HepG2 (cell line): Measurements from ENCODE around the gene RNASE1. TPM values are rescaled to one million over a fixed set of nuclear protein-coding genes. Genes with fewer than 3 reads are reported as not detected.

Experiments used
- ATAC-seq: fragments of 200-7000 bp; cut with Tn5 transposase; 3 replicates; pipeline ENCODE4 v1.9.1; 2020; ENCODE audit warnings: mild to moderate bottlenecking, moderate library complexity
- BruUV-seq: library from RNA; stranded (reverse); fragments of 400-500 nt; replicated peaks from 2 replicates; lab custom pipeline; 2021; lab: Mats Ljungman, UMichigan
- CTCF ChIA-PET: fragments of 300-600 bp; formaldehyde crosslinking; extraction: SDS; loops from one replicate; lab custom pipeline; 2021; ENCODE audit warnings: low total read pairs, inconsistent platforms, low intra/inter-chr PET ratio; lab: Yijun Ruan, JAX
- POLR2A ChIA-PET: fragments of 350-600 bp; sonication (Branson Sonifier 250); formaldehyde crosslinking; loops from one replicate; lab custom pipeline; 2020; ENCODE audit warnings: antibody characterized with exemption, inconsistent platforms; lab: Yijun Ruan, JAX
- DNase-seq: peaks from one replicate; pipeline ENCODE4 v3.0.0-alpha.2; 2015; ENCODE audit warnings: low spot score
- FAIRE-seq: peaks from 3 replicates; lab custom pipeline; 2011; peaks lifted over from hg19 to GRCh38; lab: Jason Lieb, UNC
- H2AFZ ChIP-seq: one replicate; pipeline ENCODE4 v1.6.1; 2011; ENCODE audit warnings: low read length, inconsistent platforms
- H3K27ac ChIP-seq: fragments of 300-600 bp; 3 replicates; pipeline ENCODE4 v1.8.0; 2011; ENCODE audit warnings: mixed run types, mild to moderate bottlenecking, mixed read lengths, low read length, inconsistent platforms; ENCODE audit not compliant: insufficient read depth; ENCODE audit errors: extremely low read length
- H3K27me3 ChIP-seq, 2 experiments: fragments of 200-600 bp in 1 of 2; 2 replicates in 1 of 2; 3 replicates in 1 of 2; pipeline versions ENCODE4 v1.6.0 to v1.8.0; 2011; ENCODE audit warnings: low read length in 2 of 2, mild to moderate bottlenecking in 2 of 2, moderate library complexity in 2 of 2, inconsistent platforms in 1 of 2; ENCODE audit not compliant: insufficient read depth in 2 of 2, control insufficient read depth in 1 of 2
- H3K36me3 ChIP-seq, 2 experiments: fragments of 200-600 bp in 1 of 2; replicated peaks in 1 of 2; 2 replicates in 1 of 2; 3 replicates in 1 of 2; pipeline versions ENCODE4 v1.5.1 to v1.8.0; 2011; ENCODE audit warnings: low read length in 2 of 2, inconsistent platforms in 1 of 2; ENCODE audit not compliant: insufficient read depth in 2 of 2, control insufficient read depth in 1 of 2
- H3K4me1 ChIP-seq: 2 replicates; pipeline ENCODE4 v1.5.1; 2012; ENCODE audit warnings: low read length, inconsistent platforms; ENCODE audit not compliant: insufficient read depth
- H3K4me2 ChIP-seq: 2 replicates; pipeline ENCODE4 v1.6.0; 2011; ENCODE audit warnings: low read depth, low read length, inconsistent platforms
- H3K4me3 ChIP-seq, 3 experiments: fragments of 200-600 bp in 1 of 3; sonication (generic), shearing (Covaris generic) in 1 of 3; replicated peaks in 1 of 3; 2 replicates each; pipeline ENCODE4 v1.5.1; 2011 to 2016; ENCODE audit warnings: low read length in 3 of 3, inconsistent platforms in 2 of 3, low read depth in 2 of 3, mild to moderate bottlenecking in 2 of 3, control low read depth in 1 of 3, mixed read lengths in 1 of 3; ENCODE audit not compliant: insufficient read depth in 1 of 3
- H3K79me2 ChIP-seq: one replicate; pipeline ENCODE4 v1.6.1; 2011; ENCODE audit warnings: low read length, inconsistent platforms; ENCODE audit not compliant: insufficient read depth
- H3K9ac ChIP-seq: 2 replicates; pipeline ENCODE4 v1.6.0; 2011; ENCODE audit warnings: mild to moderate bottlenecking, low read depth, low read length, inconsistent platforms; ENCODE audit not compliant: insufficient read depth
- H3K9me3 ChIP-seq: 2 replicates; pipeline ENCODE4 v1.5.1; 2012; ENCODE audit warnings: mild to moderate bottlenecking, low read length
- H4K20me1 ChIP-seq: 2 replicates; pipeline ENCODE4 v1.6.0; 2011; ENCODE audit warnings: inconsistent platforms, mild to moderate bottlenecking, low read length, moderate library complexity; ENCODE audit not compliant: insufficient read depth
- FOXA3 ChIP-seq: IDR thresholded peaks from 2 replicates; pipeline ENCODE4 v1.6.1; 2016; ENCODE audit warnings: missing genetic modification reagents, missing compliant biosample characterization
- GPN1 ChIP-seq: sonication (generic); formaldehyde crosslinking; IDR thresholded peaks from 2 replicates; pipeline ENCODE4 v1.5.1; 2020; ENCODE audit warnings: missing genetic modification reagents, borderline replicate concordance
- HHEX ChIP-seq: IDR thresholded peaks from 2 replicates; pipeline ENCODE4 v1.6.1; 2016; ENCODE audit warnings: control low read depth
- MEIS1 ChIP-seq: sonication (generic); formaldehyde crosslinking; IDR thresholded peaks from 2 replicates; pipeline ENCODE4 v1.9.0; 2021; ENCODE audit warnings: mild to moderate bottlenecking, missing genetic modification reagents, moderate library complexity, borderline replicate concordance
- MXD4 ChIP-seq: IDR thresholded peaks from 2 replicates; pipeline ENCODE4 v1.6.1; 2016; ENCODE audit warnings: mild to moderate bottlenecking, missing biosample characterization, missing genetic modification reagents
- NFYB ChIP-seq: sonication (generic); formaldehyde crosslinking; IDR thresholded peaks from 2 replicates; pipeline ENCODE4 v1.4.0; 2020; ENCODE audit warnings: missing genetic modification reagents
- PLRG1 ChIP-seq: fragments of 450-650 bp; conservative IDR thresholded peaks from 2 replicates; pipeline ENCODE4 v1.6.1; 2016
- RBM39 ChIP-seq: fragments of 200-400 bp; formaldehyde crosslinking; IDR thresholded peaks from one replicate; pipeline ENCODE4 v1.6.1; 2018; ENCODE audit warnings: antibody characterized with exemption, mild to moderate bottlenecking, low read depth, low read length; ENCODE audit not compliant: poor library complexity, severe bottlenecking
- SATB2 ChIP-seq: sonication (generic); formaldehyde crosslinking; IDR thresholded peaks from 2 replicates; pipeline ENCODE4 v1.5.0; 2020; ENCODE audit warnings: missing genetic modification reagents
- SKI ChIP-seq: fragments of 450-650 bp; IDR thresholded peaks from one replicate; pipeline ENCODE4 v1.6.1; 2018; ENCODE audit warnings: mild to moderate bottlenecking; ENCODE audit not compliant: partially characterized antibody
- THYN1 ChIP-seq: sonication (generic); formaldehyde crosslinking; IDR thresholded peaks from 2 replicates; pipeline ENCODE4 v1.8.1; 2023; ENCODE audit warnings: low read depth, mild to moderate bottlenecking, moderate library complexity, missing genetic modification reagents, borderline replicate concordance
- TOPORS ChIP-seq: sonication (generic); formaldehyde crosslinking; IDR thresholded peaks from 2 replicates; pipeline ENCODE4 v1.8.0; 2023; ENCODE audit warnings: mild to moderate bottlenecking, missing genetic modification reagents
- ZIK1 ChIP-seq: sonication (generic); formaldehyde crosslinking; IDR thresholded peaks from 2 replicates; pipeline ENCODE4 v1.5.0; 2020; ENCODE audit warnings: mild to moderate bottlenecking, low read depth, missing genetic modification reagents, borderline replicate concordance
- ZNF12 ChIP-seq: sonication (generic); formaldehyde crosslinking; IDR thresholded peaks from 2 replicates; pipeline ENCODE4 v1.5.0; 2020; ENCODE audit warnings: missing genetic modification reagents
- ZNF367 ChIP-seq: sonication (generic); formaldehyde crosslinking; IDR thresholded peaks from 2 replicates; pipeline ENCODE4 v1.4.0; 2020; ENCODE audit warnings: missing genetic modification reagents, borderline replicate concordance
- ZNF546 ChIP-seq: sonication (generic); formaldehyde crosslinking; conservative IDR thresholded peaks from 2 replicates; pipeline ENCODE4 v1.8.1; 2023; ENCODE audit warnings: mild to moderate bottlenecking, missing genetic modification reagents
- ZNF547 ChIP-seq: sonication (generic); formaldehyde crosslinking; IDR thresholded peaks from 2 replicates; pipeline ENCODE4 v1.5.1; 2020; ENCODE audit warnings: mild to moderate bottlenecking, missing genetic modification reagents
- ZNF737 ChIP-seq: sonication (generic); formaldehyde crosslinking; IDR thresholded peaks from 2 replicates; pipeline ENCODE4 v1.5.0; 2020; ENCODE audit warnings: missing genetic modification reagents, mild to moderate bottlenecking, borderline replicate concordance
- ZNF780A ChIP-seq: sonication (generic); formaldehyde crosslinking; IDR thresholded peaks from 2 replicates; pipeline ENCODE4 v1.8.0; 2022; ENCODE audit warnings: mild to moderate bottlenecking, missing genetic modification reagents, moderate library complexity
- WGBS: methylation state at CpG from one replicate; pipeline ENCODE4 v1.1.6; 2017; ENCODE audit warnings: low lambda C conversion rate; 5-methylcytosine and 5-hydroxymethylcytosine counted together
- in situ Hi-C: cut with HindIII; loops from 2 replicates; pipeline ENCODE4 v1.10.0; 2017; ENCODE audit warnings: low pct_unique_long_range_greater_than_20kb; ENCODE audit not compliant: extremely low pct_ligation_motif_present
- intact Hi-C: fragments of 100-400 bp; cut with micrococcal nuclease; formaldehyde crosslinking; loops from one replicate; pipeline ENCODE4 v1.10.0; 2022; ENCODE audit not compliant: unreplicated experiment
- polyA plus RNA-seq, 8 experiments: library from polyadenylated mRNA; depleted of rRNA in 3 of 8; stranded (reverse) in 7 of 8; unstranded in 1 of 8; fragments of >200 nt; fragmentation: Illumina TruSeq in 4 of 8; extraction: Trizol in 4 of 8; gene quantifications; 2 replicates each; pipeline versions ENCODE4 v1.2.1 to v1.2.3, GENCODE V29; 2011 to 2016; ENCODE audit warnings: low read depth in 4 of 8, missing spikeins in 1 of 8, mixed read lengths in 1 of 8; ENCODE audit not compliant: insufficient read depth in 1 of 8
- total RNA-seq, 5 experiments: library from RNA; depleted of rRNA; stranded (reverse); fragments of >200 nt; fragmentation: Illumina TruSeq; extraction: Trizol; gene quantifications; 2 replicates each; pipeline ENCODE4 v1.2.3, GENCODE V29; 2016; ENCODE audit warnings: low read depth in 1 of 5
- TF ChIP-seq, protein P1 (sequence below): sonication (generic); formaldehyde crosslinking; IDR thresholded peaks from 2 replicates; pipeline ENCODE4 v1.5.0; 2020; ENCODE audit warnings: mild to moderate bottlenecking, missing genetic modification reagents, borderline replicate concordance
- TF ChIP-seq, protein P2 (sequence below): sonication (generic); formaldehyde crosslinking; IDR thresholded peaks from 2 replicates; pipeline ENCODE4 v1.5.1; 2020; ENCODE audit warnings: mild to moderate bottlenecking, missing genetic modification reagents, borderline replicate concordance

The RNASE1 gene
- total and polyA plus RNA-seq, 2 of the 13 experiments (the other 11 are each of a cell fraction or from before 2014, with no cell fraction given), result not detected

DNA sequence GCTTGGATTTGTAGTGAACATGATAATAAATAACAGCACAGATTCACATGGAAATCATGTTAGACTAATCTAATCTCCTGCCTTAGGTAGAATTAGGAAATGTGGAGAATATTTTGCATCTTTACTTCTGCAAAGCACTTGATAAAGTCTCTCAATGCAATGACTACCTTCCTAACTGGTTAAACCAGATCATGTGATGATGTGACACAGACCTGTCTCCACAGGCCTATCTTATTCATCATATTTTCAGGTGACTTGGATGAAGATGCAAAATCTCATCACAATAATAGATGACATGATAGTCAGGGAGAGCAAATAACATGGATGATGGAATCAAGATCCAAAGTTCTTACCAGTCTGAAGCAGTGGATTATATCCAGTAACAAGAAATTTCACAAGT lies 38.5 kb upstream of the RNASE1 start (continued):
- TF ChIP-seq, protein P1, sequence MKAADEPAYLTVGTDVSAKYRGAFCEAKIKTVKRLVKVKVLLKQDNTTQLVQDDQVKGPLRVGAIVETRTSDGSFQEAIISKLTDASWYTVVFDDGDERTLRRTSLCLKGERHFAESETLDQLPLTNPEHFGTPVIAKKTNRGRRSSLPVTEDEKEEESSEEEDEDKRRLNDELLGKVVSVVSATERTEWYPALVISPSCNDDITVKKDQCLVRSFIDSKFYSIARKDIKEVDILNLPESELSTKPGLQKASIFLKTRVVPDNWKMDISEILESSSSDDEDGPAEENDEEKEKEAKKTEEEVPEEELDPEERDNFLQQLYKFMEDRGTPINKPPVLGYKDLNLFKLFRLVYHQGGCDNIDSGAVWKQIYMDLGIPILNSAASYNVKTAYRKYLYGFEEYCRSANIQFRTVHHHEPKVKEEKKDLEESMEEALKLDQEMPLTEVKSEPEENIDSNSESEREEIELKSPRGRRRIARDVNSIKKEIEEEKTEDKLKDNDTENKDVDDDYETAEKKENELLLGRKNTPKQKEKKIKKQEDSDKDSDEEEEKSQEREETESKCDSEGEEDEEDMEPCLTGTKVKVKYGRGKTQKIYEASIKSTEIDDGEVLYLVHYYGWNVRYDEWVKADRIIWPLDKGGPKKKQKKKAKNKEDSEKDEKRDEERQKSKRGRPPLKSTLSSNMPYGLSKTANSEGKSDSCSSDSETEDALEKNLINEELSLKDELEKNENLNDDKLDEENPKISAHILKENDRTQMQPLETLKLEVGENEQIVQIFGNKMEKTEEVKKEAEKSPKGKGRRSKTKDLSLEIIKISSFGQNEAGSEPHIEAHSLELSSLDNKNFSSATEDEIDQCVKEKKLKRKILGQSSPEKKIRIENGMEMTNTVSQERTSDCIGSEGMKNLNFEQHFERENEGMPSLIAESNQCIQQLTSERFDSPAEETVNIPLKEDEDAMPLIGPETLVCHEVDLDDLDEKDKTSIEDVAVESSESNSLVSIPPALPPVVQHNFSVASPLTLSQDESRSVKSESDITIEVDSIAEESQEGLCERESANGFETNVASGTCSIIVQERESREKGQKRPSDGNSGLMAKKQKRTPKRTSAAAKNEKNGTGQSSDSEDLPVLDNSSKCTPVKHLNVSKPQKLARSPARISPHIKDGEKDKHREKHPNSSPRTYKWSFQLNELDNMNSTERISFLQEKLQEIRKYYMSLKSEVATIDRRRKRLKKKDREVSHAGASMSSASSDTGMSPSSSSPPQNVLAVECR (CRISPR knock-in tag), result no peak
- no peak for TF ChIP-seq HHEX
- no peak for TF ChIP-seq SKI
- no peak for TF ChIP-seq ZNF547 (CRISPR knock-in tag)
- TF ChIP-seq RBM39, result no peak
- TF ChIP-seq NFYB (CRISPR knock-in tag), result no peak
- TF ChIP-seq MEIS1 (CRISPR knock-in tag), result no peak
- TF ChIP-seq, protein P2, sequence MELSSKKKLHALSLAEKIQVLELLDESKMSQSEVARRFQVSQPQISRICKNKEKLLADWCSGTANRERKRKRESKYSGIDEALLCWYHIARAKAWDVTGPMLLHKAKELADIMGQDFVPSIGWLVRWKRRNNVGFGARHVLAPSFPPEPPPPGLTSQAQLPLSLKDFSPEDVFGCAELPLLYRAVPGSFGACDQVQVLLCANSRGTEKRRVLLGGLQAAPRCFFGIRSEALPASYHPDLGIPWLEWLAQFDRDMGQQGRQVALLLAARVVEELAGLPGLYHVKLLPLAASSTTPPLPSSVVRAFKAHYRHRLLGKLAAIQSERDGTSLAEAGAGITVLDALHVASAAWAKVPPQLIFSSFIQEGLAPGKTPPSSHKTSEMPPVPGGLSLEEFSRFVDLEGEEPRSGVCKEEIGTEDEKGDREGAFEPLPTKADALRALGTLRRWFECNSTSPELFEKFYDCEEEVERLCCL (CRISPR knock-in tag), result no peak

DNA sequence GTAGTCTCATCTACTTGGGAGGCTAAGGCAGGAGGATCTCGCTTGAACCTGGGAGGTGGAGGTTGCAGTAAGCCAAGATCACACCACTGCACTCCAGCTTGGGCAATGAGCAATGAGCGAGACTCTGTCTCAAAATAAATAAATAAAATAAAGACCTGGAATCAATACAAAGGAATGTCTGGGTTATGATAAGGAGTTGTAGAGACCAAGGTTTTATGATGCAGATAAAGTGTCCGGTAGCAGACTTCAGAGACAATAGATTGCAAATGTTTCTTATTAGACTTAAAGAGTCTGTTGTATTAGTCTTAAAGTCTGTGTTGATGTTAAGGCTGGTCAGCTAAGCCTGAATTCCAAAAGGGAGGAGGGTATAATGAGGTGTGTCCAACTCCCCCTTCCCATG lies 35.2 kb upstream of the RNASE1 start:
- ATAC-seq (no peak), DNase-seq (no peak), FAIRE-seq (no peak)
- no peaks in the 10 kb centered on the region for H3K9me3 ChIP-seq
- no peak overlapping the region for H3K9ac ChIP-seq
- no peak overlapping the region for H3K4me3 ChIP-seq
- POLR2A ChIA-PET, result no interaction called here
- intact Hi-C loops (no loop called here), in situ Hi-C loops (no loop called here)
- no peaks in the 10 kb centered on the region for H3K79me2 ChIP-seq
- no peak overlapping the region for H3K27ac ChIP-seq
- H3K27me3 ChIP-seq, result peaks cover 0 to 7% of the 10 kb centered on the region in 2 experiments; a peak in 1 of 5 replicates
- no peaks in the 10 kb centered on the region for H4K20me1 ChIP-seq
- BruUV-seq, result no TSS peak
- CTCF ChIA-PET, result no interaction called here
- 31% methylated on average over 3 of the region's 3 CpGs for WGBS
- H3K4me1 ChIP-seq, result no peaks in the 10 kb centered on the region
- H3K4me2 ChIP-seq, result no peak overlapping the region
- H3K36me3 ChIP-seq, result no peaks in the 10 kb centered on the region
- no peak overlapping the region for H2AFZ ChIP-seq
- TF ChIP-seq ZNF546 (CRISPR knock-in tag) (no peak), TOPORS (CRISPR knock-in tag) (no peak), ZNF12 (CRISPR knock-in tag) (no peak), SATB2 (CRISPR knock-in tag) (no peak), GPN1 (CRISPR knock-in tag) (no peak), THYN1 (CRISPR knock-in tag) (no peak), ZNF367 (CRISPR knock-in tag) (no peak), MXD4 (no peak), ZNF737 (CRISPR knock-in tag) (no peak), ZNF780A (CRISPR knock-in tag) (no peak), PLRG1 (no peak), FOXA3 (CRISPR knock-in tag) (no peak), ZIK1 (CRISPR knock-in tag) (no peak)
